MM.1S (cell line): ENCODE data around the gene RHOB.

ENCODE experiments used
- DNase-seq: peaks from one replicate; pipeline ENCODE4 v3.0.0-alpha.2; 2015
- H2AFZ ChIP-seq: fragments of 300-600 bp; sonication (generic); 2 replicates; pipeline ENCODE4 v1.6.0; 2016; ENCODE audit warnings: antibody characterized with exemption, low read length
- H3F3A ChIP-seq: fragments of 300-600 bp; sonication (generic); 2 replicates; pipeline ENCODE4 v1.6.1; 2016; ENCODE audit warnings: mild to moderate bottlenecking, antibody characterized with exemption, low read length, moderate library complexity, mixed read lengths; ENCODE audit not compliant: insufficient read depth
- H3K27ac ChIP-seq: fragments of 300-600 bp; sonication (generic); 2 replicates; pipeline ENCODE4 v1.5.1; 2016; ENCODE audit warnings: mild to moderate bottlenecking, low read length
- H3K27me3 ChIP-seq: fragments of 300-600 bp; sonication (generic); replicated peaks from 2 replicates; pipeline ENCODE4 v1.6.0; 2016; ENCODE audit warnings: low read length; ENCODE audit not compliant: insufficient read depth
- H3K36me3 ChIP-seq: fragments of 300-600 bp; sonication (generic); replicated peaks from 2 replicates; pipeline ENCODE4 v1.6.1; 2016; ENCODE audit warnings: mild to moderate bottlenecking, low read length, mixed read lengths; ENCODE audit not compliant: insufficient read depth
- H3K4me1 ChIP-seq: fragments of 300-600 bp; sonication (generic); 2 replicates; pipeline ENCODE4 v1.6.1; 2016; ENCODE audit warnings: low read length, mixed read lengths
- H3K4me2 ChIP-seq: fragments of 300-600 bp; sonication (generic); 2 replicates; pipeline ENCODE4 v1.6.0; 2016; ENCODE audit warnings: low read depth, low read length
- H3K4me3 ChIP-seq: fragments of 300-600 bp; sonication (generic); 2 replicates; pipeline ENCODE4 v1.5.1; 2016; ENCODE audit warnings: low read length, mixed read lengths
- H3K79me2 ChIP-seq: fragments of 300-600 bp; sonication (generic); 2 replicates; pipeline ENCODE4 v1.6.1; 2016; ENCODE audit warnings: mixed run types, low read length, mixed read lengths
- H3K9ac ChIP-seq: fragments of 300-600 bp; sonication (generic); 2 replicates; pipeline ENCODE4 v1.6.1; 2016; ENCODE audit warnings: low read length, mixed read lengths
- H3K9me2 ChIP-seq: fragments of 300-600 bp; sonication (generic); replicated peaks from 2 replicates; pipeline ENCODE4 v1.6.1; 2016; ENCODE audit warnings: mild to moderate bottlenecking, low read length, mixed read lengths; ENCODE audit not compliant: insufficient read depth
- H3K9me3 ChIP-seq: fragments of 300-600 bp; sonication (generic); replicated peaks from 2 replicates; pipeline ENCODE4 v1.6.1; 2016; ENCODE audit warnings: mild to moderate bottlenecking, low read length, mixed read lengths; ENCODE audit not compliant: insufficient read depth
- H4K20me1 ChIP-seq: fragments of 300-600 bp; sonication (generic); 2 replicates; pipeline ENCODE4 v1.6.1; 2016; ENCODE audit warnings: mild to moderate bottlenecking, low read length, moderate library complexity, mixed read lengths; ENCODE audit not compliant: insufficient read depth
- CTCF ChIP-seq: fragments of 300-600 bp; sonication (generic); IDR thresholded peaks from 2 replicates; pipeline ENCODE4 v1.5.1; 2016; ENCODE audit warnings: antibody characterized with exemption, low read length, mixed read lengths
- EZH2 ChIP-seq: fragments of 300-600 bp; sonication (generic); optimal IDR thresholded peaks from 2 replicates; pipeline ENCODE3; 2017; ENCODE audit warnings: low read depth, mild to moderate bottlenecking, antibody characterized with exemption, low read length, mixed read lengths
- EZH2phosphoT487 ChIP-seq: fragments of 300-600 bp; sonication (generic); IDR thresholded peaks from 2 replicates; pipeline ENCODE4 v1.6.1; 2018; ENCODE audit warnings: antibody characterized with exemption, low read length

Gene RHOB

DNA sequence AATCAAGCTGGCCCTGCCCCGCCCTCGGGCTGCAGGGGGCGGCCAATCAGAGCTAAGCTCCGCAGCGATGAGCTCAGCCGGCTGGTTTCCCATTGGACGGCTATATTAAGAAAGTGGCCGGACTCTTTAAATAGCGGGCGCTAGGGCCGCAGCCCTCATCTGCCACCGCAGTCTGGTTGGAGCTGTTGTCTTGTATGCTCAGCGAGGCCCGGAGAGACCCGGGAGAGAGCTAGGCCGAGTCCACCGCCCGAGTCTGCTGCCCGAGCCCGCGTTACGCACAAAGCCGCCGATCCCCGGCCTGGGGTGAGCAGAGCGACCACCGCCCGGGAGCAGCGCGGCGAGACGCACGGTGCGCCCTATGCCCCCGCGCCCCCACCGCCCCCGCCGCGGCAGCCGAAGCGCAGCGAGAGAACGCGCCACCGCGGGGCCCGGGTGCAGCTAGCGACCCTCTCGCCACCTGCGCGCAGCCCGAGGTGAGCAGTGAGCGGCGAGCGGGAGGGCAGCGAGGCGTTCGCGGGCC, at the start of gene RHOB:
RHOB (plus strand) TSS at position 158 of the 520 bp plus-strand sequence. CDS start 392 bp downstream, outside the sequence.
- Histone ChIP-seq H3F3A (peaks cover 21% of the 10 kb centered on the region; the same call in 1 of the 2 replicates), H2AFZ (peak within 1 kb of the TSS; percentile 43; the same call in 1 of the 2 replicates), H3K36me3 (no peaks in the 10 kb centered on the region), H3K4me3 (peak within 1 kb of the TSS; percentile 95), H4K20me1 (no peaks in the 10 kb centered on the region), H3K9ac (peak within 1 kb of the TSS; percentile 98), H3K4me2 (peak within 1 kb of the TSS; percentile 96), H3K9me2 (no peaks in the 10 kb centered on the region), H3K9me3 (no peaks in the 10 kb centered on the region), H3K27me3 (no peaks in the 10 kb centered on the region), H3K79me2 (peaks cover 19% of the 10 kb centered on the region), H3K4me1 (peaks cover 25% of the 10 kb centered on the region), H3K27ac (peak within 1 kb of the TSS; percentile 68; the same call in 1 of the 2 replicates)
- peak; percentile 99 for DNase-seq
- no peak for TF ChIP-seq EZH2
- no peak for TF ChIP-seq EZH2phosphoT487

DNA sequence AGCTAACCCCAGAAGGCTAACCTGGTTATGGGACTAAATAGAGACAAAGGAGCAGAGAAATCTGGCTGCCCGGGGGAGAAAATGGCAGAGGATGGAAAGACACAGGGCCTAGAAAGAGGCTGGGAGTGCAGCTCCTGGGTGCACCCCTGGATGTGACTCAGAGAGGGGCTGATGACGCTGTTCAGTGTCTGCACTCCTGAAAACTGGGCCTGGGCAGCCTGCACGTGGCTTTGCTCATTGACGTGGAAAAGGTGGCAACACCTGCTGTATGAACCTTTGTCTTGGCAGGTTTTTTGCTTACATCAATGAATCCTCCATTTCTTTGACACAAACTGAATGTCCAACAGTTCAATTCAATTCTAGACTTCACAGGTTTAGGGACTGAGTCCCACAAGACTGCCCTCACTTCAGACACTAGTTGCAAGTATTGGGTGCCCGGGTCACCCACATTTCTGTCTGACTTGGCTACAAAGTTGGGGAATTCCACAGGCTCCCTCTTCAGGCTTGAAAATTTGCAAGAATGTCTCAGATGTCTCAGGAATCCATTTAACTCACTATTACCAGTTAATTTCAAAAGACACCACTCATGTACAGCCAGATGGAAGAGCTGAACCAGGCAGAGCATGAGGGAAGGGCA, 48.9 kb upstream of the RHOB start:
- TF ChIP-seq CTCF (no peak), EZH2 (no peak), EZH2phosphoT487 (no peak)

DNA sequence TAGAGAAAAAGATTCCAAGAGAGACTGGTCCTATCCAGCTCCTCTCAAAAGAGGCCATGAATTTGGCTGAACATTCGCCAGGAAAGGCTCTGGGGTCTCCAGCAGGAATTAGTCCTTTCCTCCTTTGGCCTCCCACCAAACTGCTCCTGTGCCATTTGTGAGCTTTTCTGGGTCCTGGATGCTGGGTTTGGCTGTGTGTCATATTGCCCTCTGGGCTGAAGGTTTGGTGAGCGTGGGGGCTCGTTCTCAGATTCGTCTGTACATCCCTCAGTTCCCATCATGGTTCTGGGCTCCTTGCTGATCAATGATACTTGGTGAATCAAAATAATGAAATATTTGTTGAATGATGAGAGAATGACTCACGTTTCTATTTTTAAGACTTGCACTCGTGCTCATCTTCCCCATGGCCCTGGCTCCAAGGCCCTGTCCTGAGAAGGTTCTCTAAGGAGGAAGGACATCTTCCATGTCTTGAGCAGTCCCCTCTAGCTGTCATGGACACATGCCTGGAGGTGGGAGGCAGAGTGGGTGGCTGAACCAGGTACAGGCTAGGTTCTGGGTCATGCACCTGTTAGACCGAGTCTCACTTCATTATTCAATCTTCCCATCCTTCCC, 47.8 kb upstream of the RHOB start:
- DNase-seq: no peak
- no peaks in the 10 kb centered on the region for H4K20me1 ChIP-seq
- H2AFZ ChIP-seq: no peak overlapping the region
- TF ChIP-seq CTCF (no peak), EZH2 (no peak), EZH2phosphoT487 (no peak)
- no peaks in the 10 kb centered on the region for H3K9me2 ChIP-seq
- H3F3A ChIP-seq: no peaks in the 10 kb centered on the region
- H3K4me2 ChIP-seq: no peak overlapping the region
- no peak overlapping the region for H3K9ac ChIP-seq
- no peak overlapping the region for H3K4me3 ChIP-seq
- peaks cover 3% of the 10 kb centered on the region; the same call in 1 of the 2 replicates for H3K4me1 ChIP-seq
- no peaks in the 10 kb centered on the region for H3K9me3 ChIP-seq
- no peak overlapping the region for H3K27ac ChIP-seq
- no peaks in the 10 kb centered on the region for H3K79me2 ChIP-seq
- no peaks in the 10 kb centered on the region for H3K27me3 ChIP-seq
- no peaks in the 10 kb centered on the region for H3K36me3 ChIP-seq

More for the DNA sequence above, 48.9 kb upstream of the RHOB start:
- H3K27ac ChIP-seq: no peak overlapping the region
- H3K79me2 ChIP-seq: no peaks in the 10 kb centered on the region
- no peak overlapping the region for H3K4me3 ChIP-seq
- no peaks in the 10 kb centered on the region for H3K36me3 ChIP-seq
- H3K9me3 ChIP-seq: no peaks in the 10 kb centered on the region
- no peaks in the 10 kb centered on the region for H4K20me1 ChIP-seq
- no peak for DNase-seq
- no peak overlapping the region for H3K9ac ChIP-seq
- no peaks in the 10 kb centered on the region for H3K9me2 ChIP-seq
- peaks cover 3% of the 10 kb centered on the region; the same call in 1 of the 2 replicates for H3K4me1 ChIP-seq
- H3F3A ChIP-seq: no peaks in the 10 kb centered on the region
- no peak overlapping the region for H3K4me2 ChIP-seq
- no peaks in the 10 kb centered on the region for H3K27me3 ChIP-seq
- H2AFZ ChIP-seq: no peak overlapping the region
